Measurements from ENCODE around the gene DCAF11.

The DCAF11 gene

DNA sequence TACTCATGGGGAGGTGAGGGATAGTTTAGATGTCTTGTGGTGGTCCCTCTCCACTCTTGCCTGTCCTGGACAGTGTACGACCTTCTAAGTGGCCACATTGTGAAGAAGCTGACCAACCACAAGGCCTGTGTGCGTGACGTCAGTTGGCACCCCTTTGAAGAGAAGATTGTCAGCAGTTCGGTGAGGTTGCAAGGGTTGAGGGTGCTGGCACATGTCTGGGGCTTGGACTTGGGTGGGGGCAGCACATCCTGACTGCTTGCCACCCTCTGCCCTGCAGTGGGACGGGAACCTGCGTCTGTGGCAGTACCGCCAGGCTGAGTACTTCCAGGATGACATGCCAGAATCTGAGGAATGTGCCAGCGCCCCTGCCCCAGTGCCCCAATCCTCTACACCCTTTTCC is 8.3 kb downstream of the DCAF11 start:
- no peak for DNase-seq

DNA sequence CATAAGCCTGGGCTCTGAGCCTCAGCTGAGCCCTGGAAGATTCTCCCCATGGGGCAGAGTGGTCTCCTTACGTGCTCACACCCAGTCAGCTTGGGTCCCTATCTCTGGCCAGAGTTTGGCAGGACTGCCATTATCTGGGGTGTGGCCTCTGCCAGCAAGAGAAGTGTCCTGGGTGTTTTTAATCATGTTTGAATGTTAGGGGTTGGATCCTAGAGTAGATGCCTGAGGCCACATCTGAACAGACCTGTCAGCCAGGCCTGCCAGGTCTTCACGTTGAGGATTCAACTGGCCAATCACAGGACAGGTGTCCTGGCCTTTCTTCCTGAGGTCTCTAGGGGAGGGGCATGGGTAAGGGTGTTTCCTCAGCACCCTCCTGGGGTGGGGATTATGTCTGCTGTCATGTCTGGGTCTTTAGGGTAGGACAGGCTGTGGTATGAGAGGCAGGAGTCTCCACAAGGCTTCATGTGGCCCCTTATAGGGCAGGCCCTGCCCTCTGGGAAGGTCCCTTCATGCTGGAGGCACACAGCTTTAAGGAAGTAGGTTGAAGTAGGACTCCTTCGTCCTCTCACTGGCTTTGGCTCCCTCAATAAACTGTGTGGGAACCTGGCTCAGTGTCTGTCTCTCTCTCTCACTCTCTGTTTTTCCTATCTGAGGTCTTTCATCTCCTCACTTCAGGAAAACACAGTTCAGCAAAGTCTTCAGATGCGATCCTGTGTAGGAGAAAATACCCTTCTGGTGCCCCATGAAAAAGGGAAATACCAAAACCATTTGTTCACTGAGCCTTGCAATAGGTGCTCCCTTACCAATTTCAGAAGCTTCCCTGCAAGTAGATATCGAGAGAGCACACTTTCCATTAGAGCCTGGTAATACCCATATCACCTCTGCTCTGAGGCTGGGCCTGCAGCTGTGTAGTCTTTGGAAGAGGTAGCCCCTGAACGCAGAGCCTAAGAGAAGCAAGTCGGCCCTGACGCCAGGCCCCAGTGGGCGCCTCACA is 9.1 kb downstream of the DCAF11 start:
- no peak for DNase-seq

DNA sequence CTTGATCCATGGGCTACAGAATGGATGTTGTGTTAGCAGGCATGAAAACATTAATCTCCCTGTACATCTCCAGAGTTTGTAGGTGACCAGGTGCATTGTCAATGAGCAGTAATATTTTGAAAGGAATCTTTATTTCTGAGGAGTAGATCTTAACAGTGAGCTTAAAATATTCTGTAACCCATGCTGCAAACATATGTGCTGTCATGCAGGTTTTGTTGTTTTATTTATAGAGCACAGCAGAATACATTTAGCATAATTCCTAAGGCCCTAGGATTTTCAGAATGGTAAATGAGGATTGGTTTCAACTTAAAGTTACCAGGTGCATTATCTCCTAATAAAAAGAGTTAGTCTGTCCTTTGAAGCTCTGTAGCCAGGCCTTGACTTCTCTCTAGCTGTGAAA is 12.4 kb downstream of the DCAF11 start:
- DNase-seq = no peak

DNA sequence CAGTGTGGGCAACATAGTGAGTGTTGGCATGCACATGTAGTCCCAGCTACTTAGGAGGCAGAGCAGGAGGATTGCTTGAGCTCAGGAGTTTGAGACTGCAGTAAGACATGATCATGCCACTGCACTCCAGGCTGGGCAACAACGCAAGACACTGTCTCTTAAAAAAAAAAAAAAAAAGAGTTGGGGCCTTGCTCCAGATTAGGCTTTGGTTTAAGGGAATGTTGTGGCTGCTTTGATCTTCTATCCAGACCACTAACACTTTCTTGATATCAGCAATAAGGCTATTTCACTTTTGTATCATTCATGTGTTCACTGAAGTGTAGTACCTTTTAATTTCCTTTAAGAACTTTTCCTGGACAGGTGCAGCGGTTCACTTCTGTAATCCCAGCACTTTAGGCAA is 13.1 kb downstream of the DCAF11 start:
- DNase-seq = no peak

DNA sequence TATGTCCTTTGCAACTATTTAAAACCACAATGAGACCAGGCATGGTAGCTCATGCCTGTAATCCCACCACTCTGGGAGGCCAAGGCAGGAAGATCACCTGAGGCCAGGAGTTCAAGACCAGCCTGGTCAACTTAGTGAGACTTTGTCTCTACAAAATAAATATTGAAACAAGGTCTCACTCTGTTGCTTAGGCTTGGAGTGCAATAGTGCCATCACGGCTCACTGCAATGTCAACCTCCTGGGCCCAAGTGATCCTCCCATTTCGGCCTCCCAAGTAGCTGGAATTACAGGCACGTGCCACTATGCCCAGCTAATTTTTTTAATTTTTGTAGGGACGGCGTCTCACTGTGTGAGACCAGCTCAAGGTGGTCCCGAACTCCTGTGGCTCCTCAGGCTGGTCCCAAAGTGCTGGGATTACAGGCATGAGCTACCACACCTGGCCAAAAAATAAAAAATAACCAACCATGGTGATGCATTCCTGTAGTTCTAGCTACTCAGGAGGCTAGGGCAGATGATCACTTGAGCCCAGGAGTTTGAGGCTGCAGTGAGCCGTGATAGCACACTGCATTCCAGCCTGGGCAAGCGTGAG is 14.9 kb downstream of the DCAF11 start:
- DNase-seq = no peak

DNA sequence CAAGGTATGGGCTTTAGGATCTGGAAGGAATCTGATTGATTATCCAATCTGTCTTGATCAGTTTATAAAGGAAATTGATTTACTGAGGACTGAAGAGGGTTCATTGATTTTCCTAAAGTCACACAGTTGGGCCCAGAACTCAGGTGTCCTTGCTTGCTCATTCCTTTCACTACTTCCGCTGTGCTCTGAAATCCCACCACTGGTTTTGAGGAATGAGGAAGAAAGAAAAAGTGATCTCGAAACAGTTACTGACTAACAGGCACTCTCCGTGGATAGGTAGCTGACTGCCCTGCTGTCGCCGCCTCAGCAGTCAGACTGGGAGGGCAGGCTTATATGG is 15.8 kb downstream of the DCAF11 start, which contains the start of gene FITM1:
Gene FITM1 (plus strand): TSS at position 280 of the 337 bp plus-strand sequence. CDS start 905 bp downstream, outside the sequence.
- no peak for DNase-seq

DNA sequence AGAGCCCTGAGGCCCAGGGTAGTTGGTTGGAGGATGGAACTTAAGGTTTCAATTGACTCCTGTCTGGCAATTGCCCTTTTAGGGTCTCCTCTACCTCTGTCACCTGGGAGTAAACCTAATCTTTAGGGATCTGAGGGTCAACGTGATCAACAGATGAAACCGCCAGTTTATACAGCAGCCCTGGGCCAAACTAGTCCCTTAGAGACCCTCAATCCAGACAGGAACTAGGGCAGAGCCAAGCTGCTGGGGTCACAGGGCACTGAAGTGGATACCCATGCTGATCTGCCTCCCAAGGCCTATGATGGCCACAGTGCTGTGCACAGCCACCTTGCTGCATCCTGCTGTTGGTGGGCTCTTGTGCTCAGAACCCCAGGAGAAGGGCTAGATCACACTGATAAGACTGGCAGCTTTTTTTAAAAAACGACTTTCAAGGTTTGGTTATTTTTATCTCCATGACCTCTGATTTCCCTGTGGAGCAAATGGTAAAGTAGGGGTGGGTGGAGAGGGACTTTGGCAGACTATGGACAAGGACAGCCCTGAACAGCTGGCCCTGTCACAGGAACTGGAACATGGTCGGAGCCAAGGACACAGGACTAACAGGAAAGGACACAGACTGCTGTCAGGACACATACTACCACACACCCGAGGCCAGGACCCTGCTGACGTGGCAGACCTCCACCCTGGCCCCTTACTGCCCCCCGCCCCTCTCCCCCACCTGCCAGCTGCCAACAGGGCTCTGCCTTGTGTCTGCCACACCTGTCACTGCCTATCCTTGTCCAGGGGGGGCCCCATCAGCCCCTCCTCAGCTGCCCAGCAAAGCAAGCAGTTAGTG is 16.4 kb downstream of the DCAF11 start:
- DNase-seq = no peak

DNA sequence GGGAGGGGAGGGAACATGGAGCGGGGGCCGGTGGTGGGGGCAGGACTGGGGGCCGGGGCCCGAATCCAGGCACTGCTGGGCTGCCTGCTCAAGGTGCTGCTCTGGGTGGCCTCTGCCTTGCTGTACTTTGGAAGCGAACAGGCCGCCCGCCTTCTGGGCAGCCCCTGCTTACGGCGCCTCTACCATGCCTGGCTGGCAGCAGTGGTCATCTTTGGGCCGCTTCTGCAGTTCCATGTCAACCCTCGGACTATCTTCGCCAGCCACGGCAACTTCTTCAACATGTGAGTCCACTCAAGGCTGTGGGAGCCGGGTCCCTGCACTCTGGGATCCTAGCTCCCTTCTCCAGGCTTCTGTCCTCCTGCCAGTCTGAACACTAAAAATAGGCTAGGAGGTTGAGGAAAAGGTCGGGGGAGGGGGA is 17.0 kb downstream of the DCAF11 start:
- no peak for DNase-seq

DNA sequence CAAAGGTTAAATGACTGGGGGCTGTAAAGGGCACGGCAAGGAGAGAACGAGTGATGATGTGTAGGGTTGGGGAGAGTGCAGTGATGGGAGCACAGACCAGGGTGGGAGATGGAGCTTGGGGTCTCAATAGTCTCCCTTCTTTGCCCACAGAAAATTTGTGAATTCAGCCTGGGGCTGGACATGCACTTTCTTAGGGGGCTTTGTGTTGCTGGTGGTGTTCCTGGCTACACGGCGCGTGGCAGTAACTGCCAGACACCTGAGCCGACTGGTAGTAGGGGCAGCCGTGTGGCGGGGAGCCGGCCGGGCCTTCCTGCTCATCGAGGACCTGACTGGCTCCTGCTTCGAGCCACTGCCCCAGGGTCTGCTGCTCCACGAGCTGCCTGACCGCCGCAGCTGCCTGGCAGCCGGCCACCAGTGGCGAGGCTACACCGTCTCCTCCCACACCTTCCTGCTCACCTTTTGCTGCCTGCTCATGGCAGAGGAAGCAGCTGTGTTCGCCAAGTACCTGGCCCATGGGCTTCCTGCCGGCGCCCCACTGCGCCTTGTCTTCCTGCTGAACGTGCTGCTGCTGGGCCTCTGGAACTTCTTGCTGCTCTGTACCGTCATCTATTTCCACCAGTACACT is 17.6 kb downstream of the DCAF11 start:
- DNase-seq = peak; percentile 71

DNA sequence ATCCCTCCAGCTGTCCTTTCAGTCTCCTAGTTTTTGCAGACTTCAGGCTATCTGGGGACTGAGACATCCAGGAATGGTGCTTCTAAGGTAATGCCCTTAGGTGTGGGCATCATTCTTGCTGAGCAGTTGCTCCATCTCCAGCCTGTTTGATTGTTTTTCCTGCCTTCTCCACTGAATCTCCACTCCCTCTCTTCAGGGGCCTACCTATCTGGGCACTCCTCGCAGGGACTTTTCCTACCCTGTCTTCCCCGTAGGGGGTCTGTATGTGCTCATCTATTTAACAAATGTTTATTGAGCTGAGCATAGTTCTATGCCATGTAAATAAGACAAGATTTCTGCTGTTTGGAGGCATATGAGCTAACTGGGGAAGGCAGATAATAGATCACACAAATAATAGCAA is 18.4 kb downstream of the DCAF11 start:
- DNase-seq = no peak

DNA sequence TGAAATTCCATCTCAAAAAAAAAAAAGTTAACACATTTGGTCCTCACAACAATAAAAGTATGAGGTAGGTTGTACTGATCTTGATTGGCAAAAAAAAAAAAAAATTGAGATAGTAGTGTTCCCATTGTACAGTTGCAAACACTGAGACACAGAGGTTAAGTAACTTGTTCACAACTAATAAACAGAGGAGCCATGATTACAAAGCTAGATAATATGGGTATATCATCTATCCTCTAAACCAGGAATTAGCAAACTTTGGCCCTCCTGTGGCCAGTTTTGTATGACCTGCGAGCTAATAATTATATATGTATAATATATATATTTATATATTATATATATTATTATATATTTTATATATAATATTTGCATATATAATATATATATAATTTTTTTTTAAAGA is 19.2 kb downstream of the DCAF11 start:
- no peak for DNase-seq

DNA sequence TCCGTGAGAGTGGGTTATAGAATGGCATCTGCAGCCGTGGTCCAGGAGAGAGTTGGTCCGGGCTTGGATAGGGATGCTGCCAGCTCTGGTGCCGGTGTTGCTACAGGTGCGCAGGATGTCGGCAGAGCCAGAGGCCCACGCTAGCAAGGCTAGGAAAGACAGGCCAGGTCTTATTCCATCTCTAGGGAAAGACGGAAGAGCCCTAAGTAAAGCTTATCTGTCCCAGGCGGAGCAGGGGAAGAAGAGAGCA is 20.9 kb downstream of the DCAF11 start:
- DNase-seq = no peak

DNA sequence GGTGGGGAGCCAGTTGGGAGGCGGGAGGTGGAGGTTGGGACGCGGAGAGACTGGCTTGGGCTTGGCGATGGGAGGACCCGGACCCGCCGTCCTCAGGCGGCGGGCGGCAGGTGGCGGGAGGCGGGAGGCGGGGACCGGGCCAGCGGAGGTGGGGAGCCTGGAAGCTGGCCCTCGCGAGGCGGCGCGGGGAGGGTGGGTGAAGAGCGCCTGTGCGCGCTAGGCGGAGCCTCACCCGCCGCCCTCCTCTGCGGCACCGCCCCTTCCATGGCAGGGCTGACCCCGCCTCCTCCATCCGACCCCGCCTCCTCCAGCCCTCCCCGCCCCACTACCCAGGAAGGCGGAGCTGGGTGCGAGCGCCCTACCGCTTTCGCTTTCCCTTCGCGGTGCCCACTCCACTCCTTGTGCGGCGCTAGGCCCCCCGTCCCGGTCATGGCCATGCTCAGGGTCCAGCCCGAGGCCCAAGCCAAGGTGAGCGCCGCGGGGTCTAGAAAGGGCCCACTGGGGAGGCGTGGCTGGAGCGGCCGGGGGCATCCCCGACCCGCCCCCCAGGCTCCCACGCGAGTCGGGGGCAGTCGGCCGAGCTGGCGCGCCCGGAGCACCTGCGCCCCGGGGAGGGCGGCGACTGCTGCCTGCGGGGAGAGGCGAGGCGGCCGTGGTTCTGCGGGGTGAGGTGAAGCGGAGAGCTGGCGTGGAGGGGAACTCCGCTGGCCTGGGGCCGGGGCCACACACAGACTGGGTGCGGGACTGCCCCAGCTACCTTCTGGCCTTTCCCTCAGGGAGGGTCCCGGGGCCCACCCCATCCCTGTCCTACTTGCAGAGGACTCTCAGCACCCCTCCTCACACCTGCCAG is 21.5 kb downstream of the DCAF11 start, which contains the start of gene PSME1:
Gene PSME1 (plus strand): TSS at position 361 of the 850 bp plus-strand sequence. CDS start 69 bp downstream, at position 430.
- DNase-seq = peak; percentile 98

DNA sequence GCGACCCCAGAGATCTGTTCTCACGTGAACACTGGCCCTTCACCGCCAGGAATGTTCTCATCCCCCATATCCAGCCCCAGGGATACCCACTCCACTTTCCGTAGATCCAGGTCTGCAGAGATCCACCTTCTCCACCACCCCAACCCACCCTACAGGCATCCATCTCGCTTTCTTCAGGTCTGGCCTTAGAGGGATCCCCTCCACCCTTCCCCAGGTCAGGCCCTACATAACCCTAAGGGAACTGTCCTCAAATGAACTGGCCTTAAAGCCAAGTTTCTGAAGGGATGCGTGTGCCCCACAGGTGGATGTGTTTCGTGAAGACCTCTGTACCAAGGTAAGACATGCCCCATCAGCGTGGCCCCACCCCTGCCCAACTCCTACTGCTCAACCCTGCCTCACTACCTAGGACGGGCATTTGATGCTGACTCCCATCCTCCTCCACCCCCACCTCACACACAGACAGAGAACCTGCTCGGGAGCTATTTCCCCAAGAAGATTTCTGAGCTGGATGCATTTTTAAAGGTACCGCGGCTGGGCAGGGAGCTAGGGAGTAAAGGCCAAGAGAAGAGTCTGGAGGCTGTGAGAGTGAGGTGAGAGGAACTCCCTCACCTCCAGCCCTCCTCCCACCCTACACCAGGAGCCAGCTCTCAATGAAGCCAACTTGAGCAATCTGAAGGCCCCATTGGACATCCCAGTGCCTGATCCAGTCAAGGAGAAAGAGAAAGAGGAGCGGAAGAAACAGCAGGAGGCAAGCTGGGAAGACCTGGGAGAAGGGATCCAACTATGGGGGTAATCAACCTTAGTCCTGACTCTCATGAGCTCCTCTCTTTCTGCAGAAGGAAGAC is 22.3 kb downstream of the DCAF11 start:
- DNase-seq = no peak

DNA sequence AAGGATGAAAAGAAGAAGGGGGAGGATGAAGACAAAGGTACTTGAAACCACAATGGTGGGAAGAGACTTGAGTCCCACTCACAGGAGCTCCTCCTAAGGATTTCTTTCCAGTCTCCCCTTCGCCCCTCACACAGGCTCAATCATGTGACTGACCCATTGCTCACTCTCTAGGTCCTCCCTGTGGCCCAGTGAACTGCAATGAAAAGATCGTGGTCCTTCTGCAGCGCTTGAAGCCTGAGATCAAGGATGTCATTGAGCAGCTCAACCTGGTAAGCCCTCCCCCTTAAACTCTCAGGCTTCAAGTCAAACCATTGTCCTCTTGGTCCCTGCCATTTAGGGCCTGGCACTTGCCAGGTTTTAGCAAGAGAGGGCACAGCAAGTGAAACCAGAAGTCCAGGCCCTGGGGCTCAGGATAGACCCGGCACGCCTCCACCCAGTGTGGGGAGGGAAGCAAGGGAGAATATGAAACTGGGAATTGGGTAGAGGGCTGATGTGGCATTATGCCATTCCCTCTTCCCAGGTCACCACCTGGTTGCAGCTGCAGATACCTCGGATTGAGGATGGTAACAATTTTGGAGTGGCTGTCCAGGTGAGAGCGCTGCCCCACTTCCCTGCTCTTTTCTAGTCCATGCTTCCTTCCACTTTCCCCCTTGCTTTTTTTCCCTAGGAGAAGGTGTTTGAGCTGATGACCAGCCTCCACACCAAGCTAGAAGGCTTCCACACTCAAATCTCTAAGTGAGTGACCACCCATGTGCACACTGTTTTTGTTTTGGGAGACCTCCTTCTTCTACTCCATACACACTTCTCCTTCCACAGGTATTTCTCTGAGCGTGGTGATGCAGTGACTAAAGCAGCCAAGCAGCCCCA is 23.2 kb downstream of the DCAF11 start:
- DNase-seq = no peak

DNA sequence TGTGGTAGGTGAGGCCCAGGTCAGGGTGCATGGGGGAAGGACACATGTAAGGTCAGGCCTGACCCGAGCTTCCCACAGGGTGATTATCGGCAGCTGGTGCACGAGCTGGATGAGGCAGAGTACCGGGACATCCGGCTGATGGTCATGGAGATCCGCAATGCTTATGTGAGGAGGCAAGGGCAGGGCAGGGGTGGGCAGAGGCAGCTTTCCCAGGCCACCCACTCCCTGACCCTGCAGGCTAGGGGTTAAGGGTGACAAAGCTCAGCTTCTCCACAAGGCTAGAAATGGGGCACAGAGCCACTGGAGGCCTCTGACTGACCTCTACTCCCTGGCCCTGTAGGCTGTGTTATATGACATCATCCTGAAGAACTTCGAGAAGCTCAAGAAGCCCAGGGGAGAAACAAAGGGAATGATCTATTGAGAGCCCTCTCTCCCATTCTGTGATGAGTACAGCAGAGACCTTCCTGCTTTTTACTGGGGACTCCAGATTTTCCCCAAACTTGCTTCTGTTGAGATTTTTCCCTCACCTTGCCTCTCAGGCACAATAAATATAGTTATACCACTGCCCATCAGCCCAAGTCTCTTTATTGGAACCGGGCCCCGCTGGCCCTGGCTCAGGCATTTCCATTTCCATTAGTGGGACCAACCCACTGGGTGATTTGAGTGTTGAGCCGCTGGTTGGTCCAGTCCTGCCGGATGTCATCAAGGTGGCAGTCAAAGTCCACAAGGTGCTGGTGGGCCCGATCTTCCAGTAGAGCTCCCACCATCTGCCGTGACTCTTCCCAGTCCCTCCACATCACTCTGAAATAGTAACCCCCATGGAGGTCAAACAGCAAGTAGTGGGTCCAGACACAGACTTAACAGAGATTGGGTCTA is 24.1 kb downstream of the DCAF11 start:
- no peak for DNase-seq

DNA sequence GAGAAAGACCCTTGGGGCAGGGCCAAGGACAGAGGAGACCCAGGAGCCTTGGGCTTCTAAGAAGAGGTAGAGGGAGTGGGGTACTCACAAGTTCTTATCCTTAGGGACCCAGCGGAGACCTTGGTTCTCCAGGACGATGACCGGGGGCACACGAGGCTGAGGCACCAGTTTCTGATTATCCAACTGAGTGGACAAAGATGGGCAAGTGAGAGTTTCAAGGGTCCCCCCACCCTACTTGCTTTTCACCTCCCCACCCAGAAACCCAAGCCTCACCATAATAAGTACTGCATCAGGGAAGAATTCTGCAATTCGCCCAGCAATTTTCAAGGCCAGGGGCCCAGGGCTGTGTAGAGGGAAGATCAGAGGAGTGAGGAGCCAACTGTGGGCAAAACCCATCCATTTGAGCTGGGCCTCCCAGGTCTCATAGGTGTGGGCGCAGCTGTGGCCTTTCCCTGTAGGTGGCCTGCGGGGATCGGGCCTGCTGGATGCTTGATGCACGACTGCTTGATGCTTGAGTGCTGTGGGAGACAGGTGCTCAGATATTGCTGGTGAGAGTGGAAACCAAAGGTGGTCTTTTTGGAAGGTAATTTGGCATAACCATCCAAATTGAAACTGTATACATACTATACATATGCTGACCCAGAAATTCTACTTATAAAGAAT is 24.8 kb downstream of the DCAF11 start:
- DNase-seq = no peak

DNA sequence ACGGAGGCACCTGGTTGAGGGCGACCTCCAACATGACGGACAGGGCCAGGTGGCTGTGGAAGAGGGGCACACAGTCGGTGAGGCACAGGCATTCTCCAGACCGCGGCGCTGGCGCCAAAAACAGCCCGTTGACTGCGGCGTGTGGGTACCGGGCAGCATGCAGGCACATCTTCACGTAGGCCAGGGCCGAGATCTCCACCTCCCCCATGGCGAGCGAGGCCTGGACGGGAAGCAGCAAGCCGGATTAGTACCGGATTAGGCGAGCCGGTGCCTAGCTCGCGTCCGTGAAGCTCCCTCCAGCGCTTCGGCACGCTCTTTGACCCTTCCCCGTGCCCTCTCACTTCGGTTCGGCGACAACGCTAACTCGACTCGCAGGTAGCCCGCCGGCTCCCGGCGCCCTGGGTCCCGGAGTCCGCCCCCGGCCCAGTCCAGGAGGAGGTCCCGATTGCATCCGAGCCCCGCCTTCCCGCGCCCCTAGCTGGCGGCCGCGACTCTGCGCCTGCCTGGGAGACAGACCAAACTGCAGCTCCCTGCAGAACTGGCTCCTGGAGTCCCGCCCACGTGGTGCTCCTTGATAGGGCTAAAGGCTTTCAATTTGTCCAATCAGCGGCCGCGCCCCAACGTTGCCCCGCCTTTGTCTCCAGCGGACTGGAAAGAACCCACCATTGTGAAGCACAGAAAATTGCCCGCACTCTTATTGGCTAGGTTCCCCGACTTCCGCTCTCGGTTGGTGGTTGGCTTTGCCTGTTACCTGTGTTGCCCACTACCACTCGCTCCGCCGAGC is 26.7 kb downstream of the DCAF11 start, which contains the start of gene EMC9:
Gene EMC9 (minus strand): TSS at position 495 of the 784 bp plus-strand sequence. CDS start 287 bp downstream, at position 208.
- peak; percentile 99 for DNase-seq
